DOHH2 (cell line): ENCODE data around the gene LRRC4.

Experiments used
- H3F3A ChIP-seq: fragments of 200-600 bp; sonication (generic), shearing (Covaris generic); 2 replicates; pipeline ENCODE4 v1.6.0; 2016; ENCODE audit warnings: antibody characterized with exemption, mild to moderate bottlenecking; ENCODE audit not compliant: control insufficient read depth, insufficient read depth
- H3K27ac ChIP-seq: fragments of 200-600 bp; sonication (generic); 2 replicates; pipeline ENCODE4 v1.5.1; 2014; ENCODE audit warnings: low read depth, mild to moderate bottlenecking, low read length, moderate library complexity
- H3K27me3 ChIP-seq: fragments of 200-600 bp; sonication (generic); 2 replicates; pipeline ENCODE4 v1.6.1; 2014; ENCODE audit warnings: mild to moderate bottlenecking, low read length, mixed read lengths; ENCODE audit not compliant: control insufficient read depth
- H3K36me3 ChIP-seq: fragments of 200-600 bp; sonication (generic); 2 replicates; pipeline ENCODE4 v1.6.1; 2014; ENCODE audit warnings: mild to moderate bottlenecking, low read length, moderate library complexity, mixed read lengths; ENCODE audit not compliant: control insufficient read depth
- H3K4me1 ChIP-seq: fragments of 200-600 bp; sonication (generic); 2 replicates; pipeline ENCODE4 v1.6.1; 2014; ENCODE audit warnings: mild to moderate bottlenecking, low read length, mixed read lengths; ENCODE audit not compliant: control insufficient read depth
- H3K4me2 ChIP-seq: fragments of 200-600 bp; sonication (generic); 2 replicates; pipeline ENCODE4 v1.6.0; 2014; ENCODE audit warnings: mild to moderate bottlenecking, low read length, moderate library complexity
- H3K4me3 ChIP-seq: fragments of 200-600 bp; sonication (generic); 2 replicates; pipeline ENCODE4 v1.5.1; 2014; ENCODE audit warnings: mild to moderate bottlenecking, low read length, mixed read lengths
- H3K79me2 ChIP-seq: fragments of 200-600 bp; sonication (generic); 2 replicates; pipeline ENCODE4 v1.6.1; 2014; ENCODE audit warnings: mild to moderate bottlenecking, low read length, mixed read lengths; ENCODE audit not compliant: control insufficient read depth
- H3K9me2 ChIP-seq: fragments of 200-600 bp; sonication (generic); replicated peaks from 2 replicates; pipeline ENCODE4 v1.6.1; 2014; ENCODE audit warnings: mild to moderate bottlenecking, low read length, mixed read lengths; ENCODE audit not compliant: control insufficient read depth
- H3K9me3 ChIP-seq: fragments of 200-600 bp; sonication (generic); 2 replicates; pipeline ENCODE4 v1.6.1; 2014; ENCODE audit warnings: antibody characterized with exemption, low read length, mixed read lengths; ENCODE audit not compliant: control insufficient read depth, insufficient read depth
- H4K20me1 ChIP-seq: fragments of 200-600 bp; sonication (generic); 2 replicates; pipeline ENCODE4 v1.6.0; 2014; ENCODE audit warnings: low read depth, mild to moderate bottlenecking, antibody characterized with exemption, low read length, moderate library complexity; ENCODE audit not compliant: control insufficient read depth, insufficient read depth
- CTCF ChIP-seq: fragments of 200-600 bp; sonication (generic); IDR thresholded peaks from one replicate; pipeline ENCODE4 v1.5.1; 2014; ENCODE audit warnings: antibody characterized with exemption, mild to moderate bottlenecking, low read depth, low read length; ENCODE audit not compliant: poor library complexity, severe bottlenecking
- EZH2phosphoT487 ChIP-seq: fragments of 200-600 bp; sonication (generic); IDR thresholded peaks from 2 replicates; pipeline ENCODE4 v1.6.1; 2017; ENCODE audit warnings: borderline replicate concordance, mild to moderate bottlenecking, antibody characterized with exemption, low read length, moderate library complexity, mixed read lengths

Gene LRRC4

DNA sequence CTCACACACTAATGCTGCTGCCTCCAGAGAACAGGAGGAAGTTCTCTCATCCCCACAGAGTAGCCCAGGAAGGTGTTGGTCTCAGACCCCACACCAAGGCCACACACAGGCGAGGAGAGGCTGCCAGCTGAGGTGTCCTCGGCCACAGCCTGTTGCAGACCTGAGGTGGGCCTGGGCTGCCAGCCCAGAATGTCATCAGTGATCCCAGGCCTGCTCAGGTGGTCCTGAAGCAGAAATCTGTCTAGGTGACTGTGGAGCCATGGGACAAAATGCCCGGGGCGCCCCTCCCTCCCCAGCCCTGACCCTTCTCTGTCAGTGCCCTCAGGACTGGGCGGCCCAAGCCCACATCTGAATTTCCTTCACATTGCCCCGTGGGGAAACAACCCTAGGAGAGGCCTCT lies 43.5 kb upstream of the LRRC4 start:
- no peaks in the 10 kb centered on the region; the same call in 1 of the 2 replicates for H4K20me1 ChIP-seq
- no peaks in the 10 kb centered on the region for H3K4me1 ChIP-seq
- H3K36me3 ChIP-seq: peaks cover 27% of the 10 kb centered on the region
- H3K4me3 ChIP-seq: no peak overlapping the region
- TF ChIP-seq EZH2phosphoT487 (no peak), CTCF (no peak)
- H3F3A ChIP-seq: no peaks in the 10 kb centered on the region
- no peaks in the 10 kb centered on the region for H3K79me2 ChIP-seq
- no peaks in the 10 kb centered on the region for H3K9me3 ChIP-seq
- no peak overlapping the region for H3K4me2 ChIP-seq
- no peaks in the 10 kb centered on the region for H3K27me3 ChIP-seq
- H3K27ac ChIP-seq: no peak overlapping the region
- no peaks in the 10 kb centered on the region for H3K9me2 ChIP-seq

DNA sequence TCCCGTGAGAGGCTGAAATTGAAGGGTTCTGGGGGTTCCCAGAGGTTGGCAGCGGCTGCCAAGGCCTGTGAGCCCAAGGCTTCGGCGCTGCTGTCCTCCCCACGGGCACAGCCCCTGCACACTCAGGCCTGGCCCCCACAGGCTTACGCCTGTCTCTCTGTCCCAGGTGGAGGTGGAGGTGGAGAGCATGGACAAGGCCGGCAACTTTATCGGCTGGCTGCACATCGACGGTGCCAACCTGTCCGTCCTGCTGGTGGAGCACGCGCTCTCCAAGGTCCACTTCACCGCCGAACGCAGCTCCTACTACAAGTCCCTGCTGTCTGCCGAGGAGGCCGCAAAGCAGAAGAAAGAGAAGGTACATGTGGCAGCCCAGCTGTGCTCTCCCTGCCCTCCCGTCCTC lies 43.1 kb upstream of the LRRC4 start:
- Histone ChIP-seq H3K27me3 (no peaks in the 10 kb centered on the region), H3K4me1 (no peaks in the 10 kb centered on the region), H3K36me3 (peaks cover 27% of the 10 kb centered on the region), H3K79me2 (no peaks in the 10 kb centered on the region), H4K20me1 (no peaks in the 10 kb centered on the region; the same call in 1 of the 2 replicates), H3K9me3 (no peaks in the 10 kb centered on the region), H3K4me3 (no peak overlapping the region), H3K9me2 (no peaks in the 10 kb centered on the region), H3F3A (no peaks in the 10 kb centered on the region), H3K27ac (no peak overlapping the region), H3K4me2 (no peak overlapping the region)
- TF ChIP-seq EZH2phosphoT487 (no peak), CTCF (no peak)

DNA sequence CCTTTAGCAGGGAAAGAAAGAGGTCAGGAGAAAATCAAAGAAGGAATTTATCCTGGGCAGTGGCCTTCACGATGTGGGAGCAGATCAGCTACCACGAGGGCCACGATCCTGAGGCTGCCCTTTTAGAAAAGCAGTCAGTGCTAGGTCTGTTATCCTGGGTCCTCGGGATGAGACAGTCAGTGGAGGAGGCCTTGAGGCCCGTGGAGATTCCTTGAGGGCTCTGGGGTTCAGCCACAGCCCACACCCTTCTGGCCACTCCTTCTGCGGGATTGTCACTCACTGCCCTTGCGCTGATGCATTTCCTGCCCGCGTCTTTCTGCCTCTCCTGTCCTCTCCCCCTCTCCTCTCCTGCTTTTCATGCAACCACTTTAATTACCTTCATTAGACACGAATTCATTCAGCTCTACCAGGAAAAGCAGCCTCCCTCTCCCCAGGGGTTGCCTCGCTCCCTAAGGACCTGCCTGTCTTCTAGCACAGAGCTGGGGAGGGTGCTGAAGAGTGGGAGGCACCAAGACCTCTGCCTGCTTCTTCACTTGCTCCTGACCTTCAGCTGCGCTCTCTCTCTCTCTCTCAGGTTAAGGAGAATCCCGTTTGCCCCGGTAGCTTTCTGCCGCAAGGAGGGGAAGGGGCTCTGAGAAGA lies 42.6 kb upstream of the LRRC4 start:
- no peaks in the 10 kb centered on the region for H3K4me1 ChIP-seq
- no peak overlapping the region for H3K4me3 ChIP-seq
- H3K27ac ChIP-seq: no peak overlapping the region
- no peaks in the 10 kb centered on the region; the same call in 1 of the 2 replicates for H4K20me1 ChIP-seq
- H3K9me3 ChIP-seq: no peaks in the 10 kb centered on the region
- H3K9me2 ChIP-seq: no peaks in the 10 kb centered on the region
- H3K27me3 ChIP-seq: no peaks in the 10 kb centered on the region
- no peaks in the 10 kb centered on the region for H3K79me2 ChIP-seq
- TF ChIP-seq CTCF (no peak), EZH2phosphoT487 (no peak)
- no peak overlapping the region for H3K4me2 ChIP-seq
- H3K36me3 ChIP-seq: peaks cover 26% of the 10 kb centered on the region
- no peaks in the 10 kb centered on the region for H3F3A ChIP-seq
